ENCODE measurements around the gene CADPS2. TPM values are rescaled to one million over a fixed set of nuclear protein-coding genes. Genes with fewer than 3 reads are reported as not detected.

CADPS2 gene
- total and polyA plus RNA-seq, 2 donors (not counting 1 experiment from before 2014, with no cell fraction given), result not detected

DNA sequence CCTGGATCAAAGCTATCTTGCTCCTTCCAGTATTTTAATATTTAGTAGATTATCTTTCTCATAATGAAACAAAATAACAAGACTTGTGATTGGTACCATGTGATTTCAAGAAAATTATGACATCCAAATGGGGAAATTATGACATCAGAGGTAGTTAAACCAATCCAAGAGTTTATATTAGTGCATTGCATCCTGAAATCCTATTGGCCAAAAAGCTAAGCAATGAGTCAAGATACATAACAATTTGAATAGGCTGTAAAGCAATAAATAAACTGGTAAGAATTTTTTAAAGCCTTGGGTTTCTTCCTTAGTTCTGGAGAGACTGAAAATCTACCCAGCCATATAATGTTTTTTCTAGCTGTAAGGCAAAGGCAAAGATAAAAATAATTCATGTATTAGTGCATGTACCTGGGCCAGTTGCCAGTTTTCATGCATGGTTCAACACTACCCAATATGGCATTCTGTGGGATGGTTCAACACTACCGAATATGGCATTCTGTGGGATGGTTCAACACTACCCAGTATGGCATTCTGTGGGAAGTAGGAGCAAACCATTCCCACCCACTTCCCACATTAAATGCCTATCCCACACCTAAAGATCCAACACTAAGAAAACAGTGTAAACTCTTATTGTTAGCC lies 183.3 kb downstream of the CADPS2 start, which contains the start of gene RNF148:
Gene RNF148, minus strand, starts transcription at position 51 of the 639 bp plus-strand sequence. CDS start 172 bp downstream, outside the sequence.
- Histone ChIP-seq H3K4me1 (ENCODE audit: control insufficient read depth in 2 of 2, insufficient read depth in 2 of 2, low read length in 2 of 2) (no peaks in the 10 kb centered on the region), H4K20me1 (ENCODE audit: control insufficient read depth, insufficient read depth, low read length, poor library complexity, severe bottlenecking) (no peaks in the 10 kb centered on the region), H3K36me3 (replicated peaks in 1 of 2; ENCODE audit: control extremely low read depth in 1 of 2, control insufficient read depth in 1 of 2, extremely low read depth in 1 of 2, insufficient read depth in 2 of 2, low read length in 1 of 2) (no peaks in the 10 kb centered on the region), H3K9me3 (ENCODE audit: control extremely low read depth in 1 of 3, control insufficient read depth in 2 of 3, insufficient read depth in 1 of 3, low read length in 2 of 3) (peaks cover 0 to 3% (median 0%) of the 10 kb centered on the region in 3 donors), H3K4me3 (ENCODE audit: control extremely low read depth in 1 of 5, extremely low read depth in 1 of 5, insufficient read depth in 1 of 5, low read depth in 2 of 5, low read length in 4 of 5) (no peak within 1 kb of the TSS), H3K79me2 (ENCODE audit: control insufficient read depth, insufficient read depth, low read length) (no peaks in the 10 kb centered on the region), H3K4me2 (replicated peaks; ENCODE audit: low read depth, low read length, poor library complexity, severe bottlenecking) (no peak within 1 kb of the TSS), H3K27ac (ENCODE audit: low read length in 2 of 2) (no peak within 1 kb of the TSS), H2AFZ (ENCODE audit: insufficient read depth, low read depth, low read length, poor library complexity, severe bottlenecking) (no peak within 1 kb of the TSS), H3K9ac (ENCODE audit: low read length) (no peak within 1 kb of the TSS), H3K27me3 (replicated peaks in 1 of 4; ENCODE audit: control extremely low read depth in 1 of 4, control insufficient read depth in 3 of 4, insufficient read depth in 4 of 4, low read length in 3 of 4) (no peaks in the 10 kb centered on the region)
- H3K27me3 Mint-ChIP-seq, result no peaks in the 10 kb centered on the region
- no peak within 1 kb of the TSS for H3K27ac Mint-ChIP-seq
- CTCF ChIA-PET, result no interaction called here
- H3K4me3 Mint-ChIP-seq, result no peak within 1 kb of the TSS
- POLR2A ChIA-PET, result no interaction called here
- no peak for TF ChIP-seq EZH2 (IDR thresholded peaks at IDR 0.05; ENCODE audit: borderline replicate concordance, insufficient read depth, low read depth, low read length, poor library complexity, severe bottlenecking)
- TF ChIP-seq, protein P1, sequence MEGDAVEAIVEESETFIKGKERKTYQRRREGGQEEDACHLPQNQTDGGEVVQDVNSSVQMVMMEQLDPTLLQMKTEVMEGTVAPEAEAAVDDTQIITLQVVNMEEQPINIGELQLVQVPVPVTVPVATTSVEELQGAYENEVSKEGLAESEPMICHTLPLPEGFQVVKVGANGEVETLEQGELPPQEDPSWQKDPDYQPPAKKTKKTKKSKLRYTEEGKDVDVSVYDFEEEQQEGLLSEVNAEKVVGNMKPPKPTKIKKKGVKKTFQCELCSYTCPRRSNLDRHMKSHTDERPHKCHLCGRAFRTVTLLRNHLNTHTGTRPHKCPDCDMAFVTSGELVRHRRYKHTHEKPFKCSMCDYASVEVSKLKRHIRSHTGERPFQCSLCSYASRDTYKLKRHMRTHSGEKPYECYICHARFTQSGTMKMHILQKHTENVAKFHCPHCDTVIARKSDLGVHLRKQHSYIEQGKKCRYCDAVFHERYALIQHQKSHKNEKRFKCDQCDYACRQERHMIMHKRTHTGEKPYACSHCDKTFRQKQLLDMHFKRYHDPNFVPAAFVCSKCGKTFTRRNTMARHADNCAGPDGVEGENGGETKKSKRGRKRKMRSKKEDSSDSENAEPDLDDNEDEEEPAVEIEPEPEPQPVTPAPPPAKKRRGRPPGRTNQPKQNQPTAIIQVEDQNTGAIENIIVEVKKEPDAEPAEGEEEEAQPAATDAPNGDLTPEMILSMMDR (IDR thresholded peaks at IDR 0.05), result no peak
- no CpG with 5 or more reads among the region's 1 CpG for WGBS (ENCODE audit: insufficient coverage)
- H3K4me1 Mint-ChIP-seq, result no peaks in the 10 kb centered on the region
- H3K9me3 Mint-ChIP-seq (ENCODE audit: insufficient read depth), result peaks cover 4% of the 10 kb centered on the region
- intact Hi-C loops (cut with micrococcal nuclease), result no loop called here
- ATAC-seq (ENCODE audit: low read depth) (no peak), DNase-seq (no peak)

DNA sequence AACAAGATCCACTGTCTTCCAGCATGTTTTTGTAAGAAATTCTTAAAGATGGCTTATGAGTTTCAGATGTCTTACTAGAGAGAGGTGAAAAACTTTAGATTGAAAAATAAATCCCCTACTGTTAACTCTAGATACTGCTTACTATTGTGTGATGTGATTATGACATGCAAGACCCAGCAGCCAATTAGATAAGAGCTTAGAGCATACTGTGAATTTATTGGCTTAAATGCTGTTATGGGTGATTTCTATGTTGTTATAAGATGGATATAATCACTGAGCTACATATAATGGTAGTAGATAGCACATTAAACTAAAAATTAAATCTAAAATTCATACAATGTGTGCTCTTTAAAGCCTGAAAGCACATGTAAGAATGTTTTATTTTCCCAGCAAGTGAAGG lies 187.2 kb downstream of the CADPS2 start, which contains the start of gene RNF133:
Gene RNF133, minus strand, starts transcription at position 101 of the 400 bp plus-strand sequence. CDS start 199 bp downstream, outside the sequence.
- H3K79me2 ChIP-seq (ENCODE audit: control insufficient read depth, insufficient read depth, low read length), result no peaks in the 10 kb centered on the region
- Mint-ChIP-seq H3K9me3 (ENCODE audit: insufficient read depth) (peaks cover 4% of the 10 kb centered on the region), H3K27ac (no peak within 1 kb of the TSS), H3K27me3 (no peaks in the 10 kb centered on the region), H3K4me3 (no peak within 1 kb of the TSS), H3K4me1 (no peaks in the 10 kb centered on the region)
- H2AFZ ChIP-seq (ENCODE audit: insufficient read depth, low read depth, low read length, poor library complexity, severe bottlenecking), result no peak within 1 kb of the TSS
- intact Hi-C loops (cut with micrococcal nuclease), result no loop called here
- TF ChIP-seq, protein P1 (IDR thresholded peaks at IDR 0.05), result no peak
- TF ChIP-seq EZH2 (IDR thresholded peaks at IDR 0.05; ENCODE audit: borderline replicate concordance, insufficient read depth, low read depth, low read length, poor library complexity, severe bottlenecking), result no peak
- no peaks in the 10 kb centered on the region for H3K36me3 ChIP-seq (replicated peaks in 1 of 2; ENCODE audit: control extremely low read depth in 1 of 2, control insufficient read depth in 1 of 2, extremely low read depth in 1 of 2, insufficient read depth in 2 of 2, low read length in 1 of 2)
- H3K9ac ChIP-seq (ENCODE audit: low read length), result no peak within 1 kb of the TSS
- ChIA-PET POLR2A (no interaction called here), CTCF (interaction anchor here (0.6 kb wide), 1 partner anchor 293 kb away, joined by 4 read pairs; no protein-coding TSS in a partner anchor)
- H3K9me3 ChIP-seq (ENCODE audit: control extremely low read depth in 1 of 3, control insufficient read depth in 2 of 3, insufficient read depth in 1 of 3, low read length in 2 of 3), result peaks cover 0 to 3% (median 0%) of the 10 kb centered on the region in 3 donors
- no peaks in the 10 kb centered on the region for H3K27me3 ChIP-seq (replicated peaks in 1 of 4; ENCODE audit: control extremely low read depth in 1 of 4, control insufficient read depth in 3 of 4, insufficient read depth in 4 of 4, low read length in 3 of 4)
- no peaks in the 10 kb centered on the region for H3K4me1 ChIP-seq (ENCODE audit: control insufficient read depth in 2 of 2, insufficient read depth in 2 of 2, low read length in 2 of 2)
- DNase-seq, result no peak
- no peak within 1 kb of the TSS for H3K4me2 ChIP-seq (replicated peaks; ENCODE audit: low read depth, low read length, poor library complexity, severe bottlenecking)
- H3K27ac ChIP-seq (ENCODE audit: low read length in 2 of 2), result no peak within 1 kb of the TSS
- no peaks in the 10 kb centered on the region for H4K20me1 ChIP-seq (ENCODE audit: control insufficient read depth, insufficient read depth, low read length, poor library complexity, severe bottlenecking)
- no peak within 1 kb of the TSS for H3K4me3 ChIP-seq (ENCODE audit: control extremely low read depth in 1 of 5, extremely low read depth in 1 of 5, insufficient read depth in 1 of 5, low read depth in 2 of 5, low read length in 4 of 5)
- no peak for ATAC-seq (ENCODE audit: low read depth)
